CD14-positive monocyte (primary cell): ENCODE results near the gene RMRP. TPM values are rescaled to one million over a fixed set of nuclear protein-coding genes. Genes with fewer than 3 reads are reported as not detected.

Source experiments
- DNase-seq, 3 donors: peaks; one replicate each; pipeline ENCODE4 v3.0.0-alpha.2; 2011 to 2022
- H2AFZ ChIP-seq: 2 replicates; pipeline ENCODE4 v1.6.0; 2012; ENCODE audit warnings: mild to moderate bottlenecking, low read depth, low read length, inconsistent platforms; ENCODE audit not compliant: insufficient read depth, poor library complexity, severe bottlenecking
- H3K27ac ChIP-seq, 2 donors: 1 replicate in 1 of 2; 2 replicates in 1 of 2; pipeline ENCODE4 v1.5.1; 2012 to 2013; ENCODE audit warnings: low read length in 2 of 2, control low read depth in 1 of 2, inconsistent platforms in 1 of 2, low read depth in 1 of 2, mild to moderate bottlenecking in 1 of 2
- H3K27me3 ChIP-seq, 2 donors: one replicate each; pipeline versions ENCODE4 v1.6.0 to v1.6.1; 2011 to 2013; ENCODE audit warnings: low read length in 2 of 2; ENCODE audit not compliant: control insufficient read depth in 2 of 2, insufficient read depth in 2 of 2
- H3K36me3 ChIP-seq, 2 donors: replicated peaks in 1 of 2; 1 replicate in 1 of 2; 2 replicates in 1 of 2; pipeline versions ENCODE4 v1.5.1 to v1.6.1; 2012 to 2013; ENCODE audit warnings: low read length in 2 of 2, control low read depth in 1 of 2, inconsistent platforms in 1 of 2, mild to moderate bottlenecking in 1 of 2; ENCODE audit not compliant: insufficient read depth in 2 of 2, control insufficient read depth in 1 of 2
- H3K4me1 ChIP-seq, 2 donors: 1 replicate in 1 of 2; 2 replicates in 1 of 2; pipeline versions ENCODE4 v1.5.1 to v1.6.1; 2012 to 2013; ENCODE audit warnings: low read length in 2 of 2, control low read depth in 1 of 2, inconsistent platforms in 1 of 2, mild to moderate bottlenecking in 1 of 2, moderate library complexity in 1 of 2; ENCODE audit not compliant: insufficient read depth in 2 of 2, control insufficient read depth in 1 of 2
- H3K4me2 ChIP-seq: replicated peaks from 2 replicates; pipeline ENCODE3; 2012; ENCODE audit warnings: low read length, moderate library complexity, mild to moderate bottlenecking; ENCODE audit not compliant: poor library complexity, severe bottlenecking; ENCODE audit errors: extremely low read depth
- H3K4me3 ChIP-seq, 3 experiments: fragments of 200-600 bp in 1 of 3; sonication (generic) in 1 of 3; replicated peaks in 1 of 3; 1 replicate in 2 of 3; 2 replicates in 1 of 3; pipeline ENCODE4 v1.5.1; 2011 to 2013; ENCODE audit warnings: low read length in 3 of 3, mild to moderate bottlenecking in 3 of 3, control low read depth in 2 of 3, low read depth in 2 of 3, inconsistent platforms in 1 of 3, moderate library complexity in 1 of 3
- H3K79me2 ChIP-seq: 2 replicates; pipeline ENCODE4 v1.6.0; 2012; ENCODE audit warnings: mild to moderate bottlenecking, control low read depth, inconsistent platforms, low read length, moderate library complexity; ENCODE audit not compliant: insufficient read depth
- H3K9ac ChIP-seq: 2 replicates; pipeline ENCODE4 v1.6.0; 2017; ENCODE audit warnings: low read length, mild to moderate bottlenecking; ENCODE audit not compliant: insufficient read depth, poor library complexity, severe bottlenecking
- H3K9me3 ChIP-seq, 2 donors: replicated peaks in 1 of 2; 1 replicate in 1 of 2; 2 replicates in 1 of 2; pipeline versions ENCODE4 v1.5.1 to v1.6.1; 2012 to 2013; ENCODE audit warnings: low read length in 2 of 2, control low read depth in 1 of 2; ENCODE audit not compliant: control insufficient read depth in 1 of 2, insufficient read depth in 1 of 2
- H4K20me1 ChIP-seq: 2 replicates; pipeline ENCODE4 v1.6.0; 2012; ENCODE audit warnings: mild to moderate bottlenecking, low read length, control low read depth, moderate library complexity; ENCODE audit not compliant: insufficient read depth
- H3K27ac Mint-ChIP-seq, 7 donors: one replicate each; pipeline ENCODE4 v1.8.0; 2020; ENCODE audit warnings: mild to moderate bottlenecking in 7 of 7, mixed read lengths in 7 of 7, moderate library complexity in 6 of 7, inconsistent platforms in 2 of 7
- H3K27me3 Mint-ChIP-seq, 3 donors: one replicate each; pipeline ENCODE4 v1.8.0; 2021 to 2022; ENCODE audit warnings: low read depth in 3 of 3, mild to moderate bottlenecking in 3 of 3, mixed read lengths in 3 of 3, moderate library complexity in 3 of 3, inconsistent platforms in 1 of 3
- H3K36me3 Mint-ChIP-seq, 2 donors: one replicate each; pipeline ENCODE4 v1.8.0; 2020; ENCODE audit warnings: mixed read lengths in 2 of 2, inconsistent platforms in 1 of 2, mild to moderate bottlenecking in 1 of 2
- H3K4me1 Mint-ChIP-seq: one replicate; pipeline ENCODE4 v1.8.0; 2020; ENCODE audit warnings: mild to moderate bottlenecking, mixed read lengths
- H3K4me3 Mint-ChIP-seq, 2 donors: one replicate each; pipeline ENCODE4 v1.8.0; 2020; ENCODE audit warnings: mild to moderate bottlenecking in 2 of 2, mixed read lengths in 2 of 2, moderate library complexity in 1 of 2
- H3K9me3 Mint-ChIP-seq, 7 donors: one replicate each; pipeline ENCODE4 v1.8.0; 2020 to 2022; ENCODE audit warnings: mixed read lengths in 7 of 7, mild to moderate bottlenecking in 6 of 7, moderate library complexity in 6 of 7, inconsistent platforms in 2 of 7
- CTCF ChIP-seq: fragments of 200-600 bp; IDR thresholded peaks from one replicate; pipeline ENCODE4 v1.8.0; 2022; ENCODE audit warnings: antibody characterized with exemption, mild to moderate bottlenecking
- WGBS: methylation state at CpG from one replicate; pipeline ENCODE4 v1.1.5; 2013; ENCODE audit warnings: missing lambda C conversion rate; ENCODE audit not compliant: insufficient coverage; 5-methylcytosine and 5-hydroxymethylcytosine counted together
- intact Hi-C, 2 donors: fragments of 100-400 bp; cut with micrococcal nuclease; formaldehyde crosslinking; loops; one replicate each; pipeline versions ENCODE4 v1.15.0 to v1.15.1; 2023
- polyA minus RNA-seq: library from RNA; depleted of rRNA, polyadenylated mRNA; stranded (reverse); fragments of >200 nt; gene quantifications from 2 replicates; pipeline ENCODE4 v1.2.3, GENCODE V29; 2012
- polyA plus RNA-seq, 3 donors: library from polyadenylated mRNA; depleted of rRNA in 1 of 3; unstranded in 2 of 3; stranded (reverse) in 1 of 3; fragments of 300-500 nt in 2 of 3; fragments of >200 nt in 1 of 3; fragmentation: Illumina TruSeq in 2 of 3; gene quantifications; 1 replicate in 2 of 3; 2 replicates in 1 of 3; pipeline ENCODE4 v1.2.3, GENCODE V29; 2012 to 2021
- total RNA-seq, 12 experiments: library from RNA in 1 of 12; stranded (reverse) in 1 of 12; fragments of 120-200 nt in 1 of 12; gene quantifications; one replicate each; pipeline ENCODE4 v1.2.4 and lab custom pipeline; 2013 to 2026; ENCODE audit warnings: mixed read lengths in 6 of 12, inconsistent platforms in 1 of 12

Gene RMRP
- total RNA-seq (2013): 6,497 TPM
- polyA plus RNA-seq (10 to 100 TPM in 1 of 3 donors, not detected in 2; 13.3 TPM), polyA minus RNA-seq (138,235 and 436,832 TPM in 2 replicates)

- Mint-ChIP-seq H3K27ac (peak within 1 kb of the TSS; percentile 95 to 100 (median 98)), H3K4me1 (peaks cover 43% of the 10 kb centered on the region), H3K27me3 (peaks cover 0 to 8% (median 5%) of the 10 kb centered on the region in 3 donors), H3K4me3 (peak within 1 kb of the TSS; percentile 87 to 90), H3K9me3 (no peaks in the 10 kb centered on the region), H3K36me3 (peaks cover 19 to 22% of the 10 kb centered on the region in 2 donors)
- intact Hi-C loops: loop anchor here (1.0 to 5.0 kb wide), 6 partner anchors 11 to 545 kb away; partner anchors contain the start of genes CREB3 (in 1 of the 2), TESK1 (in 1 of the 2) and TLN1 (in 1 of the 2)
- H3K4me1 ChIP-seq: peaks cover 29 to 43% of the 10 kb centered on the region in 2 donors
- H4K20me1 ChIP-seq: no peaks in the 10 kb centered on the region
- TF ChIP-seq CTCF: no peak
- H3K9ac ChIP-seq: peak within 1 kb of the TSS; percentile 88
- H3K4me2 ChIP-seq: peak within 1 kb of the TSS; percentile 92
- WGBS: under 1% methylated on average over 30 of the region's 42 CpGs
- H3K27me3 ChIP-seq: no peaks in the 10 kb centered on the region
- peaks cover 14% of the 10 kb centered on the region for H3K79me2 ChIP-seq
- peak within 1 kb of the TSS; percentile 90 for H2AFZ ChIP-seq
- peaks cover 10 to 14% of the 10 kb centered on the region in 2 donors for H3K36me3 ChIP-seq
- peak; percentile 94 to 99 (median 95) for DNase-seq
- H3K4me3 ChIP-seq: peak within 1 kb of the TSS; percentile 83 to 94 (median 88)
- no peaks in the 10 kb centered on the region for H3K9me3 ChIP-seq
- H3K27ac ChIP-seq: peak within 1 kb of the TSS; percentile 85 to 98
These were observed at the start of gene RMRP for GRCh38 chr9:35657546-35658136. RMRP (minus strand) TSS chr9:35658019.

- H3K36me3 ChIP-seq: peaks cover 94 to 99% of the 10 kb centered on the region in 2 donors
- H3K79me2 ChIP-seq: no peaks in the 10 kb centered on the region
- Mint-ChIP-seq H3K36me3 (peaks cover 0 to 87% of the 10 kb centered on the region in 2 donors), H3K4me1 (no peaks in the 10 kb centered on the region), H3K4me3 (no peak overlapping the region), H3K27ac (peak overlapping the region in 4 of 7 donors; percentile 7 to 54 (median 21)), H3K9me3 (peaks cover 0 to 2% (median 0%) of the 10 kb centered on the region in 7 donors), H3K27me3 (no peaks in the 10 kb centered on the region)
- H3K9me3 ChIP-seq: no peaks in the 10 kb centered on the region
- no peak overlapping the region for H3K4me2 ChIP-seq
- H3K4me3 ChIP-seq: no peak overlapping the region
- H2AFZ ChIP-seq: no peak overlapping the region
- peak overlapping the region in 1 of 2 donors; percentile 5 for H3K27ac ChIP-seq
- no peaks in the 10 kb centered on the region for H3K4me1 ChIP-seq
- H3K9ac ChIP-seq: no peak overlapping the region
- no peak for DNase-seq
- no peaks in the 10 kb centered on the region for H3K27me3 ChIP-seq
- 100% methylated on average over 1 of the region's 10 CpGs for WGBS
- H4K20me1 ChIP-seq: peaks cover 97% of the 10 kb centered on the region
- intact Hi-C loops: no loop called here
- no peak for TF ChIP-seq CTCF
These were observed 49.1 kb upstream of the RMRP start for GRCh38 chr9:35706951-35707350.
